HG03442 (cell line): ENCODE results near the gene OTOGL.

Experiments
- ATAC-seq: cut with Tn5 transposase; IDR thresholded peaks from one replicate; pipeline ENCODE4 v1.9.1; 2021; ENCODE audit warnings: mild to moderate bottlenecking, moderate library complexity; ENCODE audit not compliant: unreplicated experiment

The OTOGL gene, protein sequence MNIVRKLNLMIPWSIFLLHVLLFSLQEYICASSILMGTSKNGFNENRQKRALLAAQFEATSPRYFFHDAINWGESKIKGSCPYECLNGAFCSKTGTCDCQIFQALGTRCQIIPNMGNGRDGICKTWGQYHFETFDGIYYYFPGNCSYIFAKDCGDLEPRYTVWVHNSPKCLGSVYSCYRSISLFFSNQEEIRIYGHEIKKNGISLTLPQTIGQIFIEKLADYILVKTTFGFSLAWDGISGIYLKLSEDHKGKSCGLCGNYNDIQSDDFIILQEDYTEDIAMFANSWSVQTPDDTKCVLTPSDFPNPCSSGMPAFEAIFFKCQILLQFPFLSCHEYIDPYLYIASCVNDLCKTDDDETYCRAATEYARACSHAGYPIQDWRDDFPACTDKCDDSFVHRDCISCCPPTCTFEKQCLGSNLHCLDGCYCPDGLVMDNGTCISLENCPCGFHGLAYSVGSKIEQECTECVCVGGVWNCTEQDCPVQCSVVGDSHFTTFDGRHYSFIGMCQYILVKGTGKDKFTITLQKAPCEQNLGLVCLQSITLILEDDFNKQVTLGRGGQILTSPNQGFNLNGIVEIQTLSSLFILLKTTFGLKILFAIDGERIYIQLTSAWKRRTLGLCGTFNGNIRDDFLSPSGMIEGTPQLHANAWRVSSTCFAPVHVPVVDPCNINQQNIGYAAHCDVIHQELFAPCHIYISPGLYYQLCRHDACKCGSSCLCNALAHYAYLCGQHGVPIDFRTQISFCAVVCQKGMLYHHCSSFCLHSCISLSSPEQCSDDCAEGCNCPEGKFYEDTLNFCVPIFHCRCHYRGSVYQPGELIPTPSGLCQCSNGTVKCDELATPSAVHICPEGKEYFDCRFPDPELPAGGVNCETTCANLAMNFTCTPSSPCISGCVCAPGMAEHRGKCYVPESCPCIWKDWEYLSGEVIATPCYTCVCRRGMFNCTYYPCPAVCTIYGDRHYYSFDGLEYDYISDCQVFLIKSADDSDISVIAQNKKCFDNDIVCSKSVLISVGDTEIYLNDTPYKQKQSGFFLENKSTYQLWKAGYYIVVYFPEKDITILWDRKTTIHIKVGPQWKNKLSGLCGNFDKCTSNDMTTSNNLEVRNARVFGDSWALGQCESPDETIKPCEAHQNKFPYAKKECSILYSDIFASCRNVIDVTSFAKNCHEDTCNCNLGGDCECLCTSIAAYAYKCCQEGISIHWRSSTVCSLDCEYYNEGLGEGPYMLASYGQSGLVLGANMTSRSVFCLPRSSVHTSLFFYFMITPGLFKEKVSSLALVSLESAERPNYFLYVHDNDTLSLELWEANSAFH (N-terminal part only)

DNA sequence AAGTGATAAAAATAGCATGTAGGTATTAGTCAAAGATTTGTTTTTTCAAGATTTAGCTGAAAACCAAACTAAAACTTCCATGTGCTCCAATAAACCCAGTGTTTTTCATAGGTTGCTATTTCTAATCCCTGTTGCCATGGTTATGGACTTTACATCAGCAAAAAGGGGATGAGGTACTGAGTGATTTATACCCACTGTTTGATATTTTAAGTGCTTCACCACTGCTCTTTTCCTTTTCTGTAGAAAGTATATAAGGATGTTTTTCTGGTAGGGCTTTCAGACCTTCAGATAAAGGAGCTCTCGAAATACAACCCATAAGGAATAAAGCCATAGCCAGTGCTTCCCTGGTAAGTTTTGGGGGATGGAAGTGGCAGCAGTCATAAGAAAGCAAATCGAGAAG is at the start of gene OTOGL:
Gene OTOGL, plus strand, starts transcription at position 279 of the 400 bp plus-strand sequence. CDS start 109,895 bp downstream, outside the sequence.
- ATAC-seq = no peak

DNA sequence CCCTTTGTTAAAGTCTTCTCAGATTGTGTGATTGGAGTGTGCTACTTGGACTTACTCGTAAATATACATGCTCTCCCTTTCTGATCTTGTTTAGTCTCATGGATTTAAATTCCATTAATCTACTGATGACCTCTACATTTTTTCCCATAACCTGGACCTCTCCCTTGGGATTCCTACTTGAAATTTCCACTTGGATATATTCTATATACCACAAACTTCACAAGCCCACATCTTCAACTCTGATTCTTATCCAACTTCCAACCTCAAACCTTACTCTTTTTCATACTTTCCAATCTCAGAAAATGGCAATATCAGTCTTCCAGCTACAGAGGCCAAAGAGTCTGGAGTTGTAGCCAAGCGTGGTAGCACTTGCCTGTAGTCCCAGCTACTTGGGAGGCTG is 49.1 kb upstream of the OTOGL start:
- no peak for ATAC-seq

DNA sequence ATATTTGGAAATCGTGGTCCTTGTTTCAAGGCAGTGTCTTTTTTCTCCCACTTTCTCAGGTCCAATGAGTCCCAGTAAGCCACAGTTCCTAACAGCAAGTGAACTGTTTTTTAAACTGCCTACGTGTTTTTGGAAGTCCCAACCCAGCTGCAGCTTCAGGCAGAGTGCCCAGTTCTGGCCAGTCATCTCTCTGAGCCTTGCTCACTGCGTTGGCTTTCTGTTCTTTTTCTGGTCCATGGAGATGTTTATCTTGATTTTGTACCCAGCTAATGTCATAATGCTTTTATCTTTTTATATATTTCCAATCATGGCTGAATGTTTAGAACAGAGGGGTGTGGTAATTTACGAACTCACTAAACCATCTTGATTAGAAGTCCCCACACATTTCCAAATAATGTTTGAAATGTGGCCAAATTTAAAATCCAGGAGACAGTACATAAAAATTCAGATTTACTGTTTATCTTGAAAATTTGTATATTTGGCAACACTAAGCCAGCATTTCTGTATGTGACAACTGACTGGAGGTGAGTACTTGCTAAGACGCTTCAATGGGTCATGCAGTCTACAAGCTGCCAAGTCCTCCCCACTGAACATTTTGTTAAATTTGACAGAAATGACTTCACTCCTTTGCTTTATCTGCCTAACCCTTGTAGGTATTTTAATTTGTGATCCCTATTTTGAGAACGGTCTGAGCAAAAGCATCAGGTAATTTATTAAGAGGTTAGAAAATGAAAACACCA is 46.1 kb upstream of the OTOGL start:
- no peak for ATAC-seq

DNA sequence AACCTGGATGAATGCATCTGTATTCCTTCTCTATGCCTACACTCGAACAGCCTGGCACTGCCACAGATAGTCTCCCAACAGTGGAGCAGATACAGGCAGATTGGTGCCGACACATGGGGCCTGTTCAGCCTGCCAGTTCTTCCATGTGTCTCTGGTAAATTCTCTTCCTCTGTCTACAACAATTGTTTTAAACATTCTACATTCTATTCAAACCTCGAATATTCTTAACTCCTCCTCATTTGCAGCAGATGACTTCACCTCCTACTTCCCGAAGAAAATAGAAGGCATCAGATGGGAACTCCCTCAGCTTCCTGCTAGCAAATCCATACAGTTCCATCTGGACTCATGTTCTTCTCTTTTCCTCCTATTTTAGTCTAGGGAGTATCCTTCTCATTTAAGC is 43.1 kb upstream of the OTOGL start:
- no peak for ATAC-seq

DNA sequence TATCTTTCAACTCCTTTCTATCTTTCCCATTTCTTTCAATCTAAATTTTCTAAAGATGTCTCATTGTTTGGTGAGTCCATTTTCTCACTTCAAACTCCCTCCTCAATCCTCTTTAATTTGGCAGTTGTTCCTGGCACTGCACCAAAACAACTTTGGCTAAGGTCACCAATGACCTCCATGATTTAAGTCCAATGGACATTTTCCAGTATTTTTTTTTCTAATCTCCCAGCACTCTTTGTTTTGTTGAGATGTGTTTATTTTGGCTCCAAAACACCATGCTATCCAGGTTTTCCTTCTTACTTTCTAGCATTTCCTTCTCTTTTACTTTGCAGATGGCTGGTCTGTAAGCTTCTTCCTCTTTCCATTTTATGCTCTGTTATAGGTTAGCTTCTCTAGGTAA is 42.5 kb upstream of the OTOGL start:
- ATAC-seq = no peak

DNA sequence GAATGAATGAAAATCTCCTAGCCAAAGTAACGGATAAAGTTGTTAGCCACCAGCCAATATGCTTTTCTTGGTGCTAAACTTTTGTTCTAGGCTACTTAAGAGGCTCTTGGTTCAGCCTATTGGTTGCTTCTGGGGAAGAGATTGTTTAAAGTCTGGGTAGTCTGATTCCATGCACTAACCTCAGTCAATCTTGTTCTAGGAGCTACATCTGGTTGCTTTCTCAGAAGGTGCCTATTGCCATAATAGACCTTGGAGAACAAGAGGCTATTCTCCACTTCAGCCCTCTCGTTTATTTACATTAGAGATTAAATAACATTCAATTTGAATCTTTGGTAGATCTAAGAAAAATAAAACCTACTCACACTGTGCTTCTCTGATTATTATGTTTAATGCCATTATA is 40.8 kb upstream of the OTOGL start:
- ATAC-seq = no peak

DNA sequence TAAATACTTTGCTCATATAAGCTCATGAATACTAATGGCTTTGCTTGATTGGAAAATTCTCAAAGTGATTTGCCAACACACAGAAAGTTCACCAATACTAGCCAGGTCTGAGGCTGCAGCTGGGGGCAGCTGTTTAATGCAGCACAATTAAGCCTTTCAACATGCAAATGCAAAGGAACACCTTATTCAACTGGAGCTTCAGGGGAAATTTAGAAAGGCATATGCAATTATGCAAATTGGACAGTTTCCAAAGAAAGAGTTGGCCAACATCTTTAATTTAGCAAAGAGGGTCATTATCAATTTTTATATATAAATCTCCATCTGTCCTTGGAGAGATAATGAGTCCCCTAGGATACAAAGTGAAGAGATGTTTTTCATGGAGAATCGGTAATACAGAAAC is 40.2 kb upstream of the OTOGL start:
- ATAC-seq = no peak

DNA sequence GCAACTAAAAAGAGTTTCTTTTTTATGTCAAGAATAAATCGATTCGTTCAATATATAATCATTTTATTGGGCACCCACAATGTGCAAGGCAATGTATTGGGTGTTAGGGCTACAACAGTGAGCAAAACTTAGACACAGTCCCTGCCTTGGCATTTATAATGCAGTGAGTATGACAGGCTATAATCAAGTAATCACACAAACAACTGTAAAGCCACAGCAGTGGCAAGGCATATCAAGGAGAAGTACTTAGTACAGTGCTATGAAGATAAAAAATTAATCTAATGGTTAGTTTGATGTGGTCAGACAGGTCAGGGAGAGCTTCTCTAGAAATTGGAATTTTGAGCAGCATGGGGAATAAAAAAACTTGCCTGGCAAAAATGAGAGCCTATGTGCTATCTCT is 39.5 kb upstream of the OTOGL start:
- no peak for ATAC-seq

DNA sequence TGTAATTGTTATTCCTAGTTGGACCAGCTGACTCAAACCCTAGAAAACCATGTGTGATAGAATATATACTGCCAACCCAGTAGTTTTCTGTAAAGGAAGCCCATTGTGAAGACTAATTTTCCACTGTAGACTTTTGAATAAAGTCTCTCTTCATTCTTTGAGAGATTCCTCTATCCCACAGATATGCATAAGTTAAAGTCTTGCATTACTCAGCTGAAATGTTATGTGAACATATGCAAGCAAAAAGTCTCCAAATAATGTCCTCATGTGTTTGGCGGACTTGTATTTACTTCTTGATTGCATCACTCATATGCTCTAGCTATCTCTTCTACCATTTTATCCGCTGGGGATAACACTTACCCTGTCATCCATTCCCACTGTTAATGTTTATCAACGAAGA is 35.1 kb upstream of the OTOGL start:
- ATAC-seq = no peak

DNA sequence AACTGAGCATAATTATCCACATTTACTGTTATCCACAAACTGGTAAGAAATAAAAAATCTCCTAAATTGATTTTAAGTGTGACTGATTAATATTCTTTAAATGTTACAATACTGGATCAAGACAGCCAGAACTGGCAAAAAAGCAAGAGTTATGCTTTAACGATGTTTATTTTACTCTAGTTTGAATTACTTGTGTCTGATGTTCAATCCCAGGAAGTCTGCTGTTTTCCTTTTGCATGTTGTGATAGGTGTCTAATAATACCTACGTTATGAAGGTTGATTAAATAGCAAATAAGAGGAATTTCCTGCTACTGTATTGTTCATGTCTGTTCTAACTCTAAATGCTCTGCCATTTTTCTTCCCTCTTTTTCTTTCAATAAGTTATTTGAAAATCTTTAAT is 34.4 kb upstream of the OTOGL start:
- no peak for ATAC-seq

DNA sequence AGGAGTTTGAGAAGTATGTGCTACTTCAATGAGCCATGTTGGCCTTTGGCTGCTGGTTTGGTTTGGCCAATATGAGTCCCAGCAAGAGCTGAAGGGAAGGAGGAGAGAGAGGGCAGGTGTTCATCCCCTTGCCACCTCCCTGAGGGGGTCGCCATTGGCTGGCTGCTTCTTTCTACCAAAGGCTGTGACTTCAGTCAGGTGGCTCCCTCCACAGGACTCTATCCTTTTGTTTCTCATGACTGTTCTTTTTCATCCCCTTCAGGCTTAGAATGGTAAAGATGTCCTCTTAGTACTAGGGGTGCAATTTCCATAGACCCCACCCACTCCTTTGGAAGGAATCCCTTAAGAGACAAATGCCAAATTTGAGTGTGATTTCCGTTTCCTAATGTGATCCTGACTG is 31.2 kb upstream of the OTOGL start:
- no peak for ATAC-seq

DNA sequence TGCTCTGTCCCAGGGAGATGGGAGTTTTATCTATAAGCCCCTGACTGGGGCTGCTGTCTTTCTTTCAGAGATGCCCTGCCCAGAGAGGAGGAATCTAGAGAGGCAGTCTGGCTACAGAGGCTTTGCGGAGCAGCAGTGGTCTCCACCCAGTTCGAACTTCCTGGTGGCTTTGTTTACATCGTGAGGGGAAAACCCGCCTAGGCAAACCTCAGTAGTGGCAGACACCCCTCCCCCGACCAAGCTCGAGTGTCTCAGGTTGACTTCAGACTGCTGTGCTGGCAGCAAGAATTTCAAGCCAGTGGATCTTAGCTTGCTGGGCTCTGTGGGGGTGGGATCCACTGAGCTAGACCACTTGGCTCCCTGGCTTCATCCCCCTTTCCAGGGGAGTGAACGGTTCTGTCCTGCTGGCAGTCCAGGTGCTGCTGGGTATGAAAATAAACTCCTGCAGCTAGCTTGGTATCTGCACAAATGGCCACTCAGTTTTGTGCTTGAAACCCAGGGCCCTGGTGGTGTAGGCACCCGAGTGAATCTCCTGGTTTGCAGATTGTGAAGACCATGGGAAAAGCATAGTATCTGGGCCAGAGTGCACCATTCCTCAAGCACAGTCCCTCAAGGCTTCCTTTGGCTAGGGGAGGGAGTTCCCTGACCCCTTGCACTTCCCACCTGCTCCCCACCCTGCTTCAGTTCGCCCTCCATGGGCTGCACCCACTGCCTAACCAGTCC is 15.3 kb upstream of the OTOGL start:
- peak; percentile 87 for ATAC-seq

DNA sequence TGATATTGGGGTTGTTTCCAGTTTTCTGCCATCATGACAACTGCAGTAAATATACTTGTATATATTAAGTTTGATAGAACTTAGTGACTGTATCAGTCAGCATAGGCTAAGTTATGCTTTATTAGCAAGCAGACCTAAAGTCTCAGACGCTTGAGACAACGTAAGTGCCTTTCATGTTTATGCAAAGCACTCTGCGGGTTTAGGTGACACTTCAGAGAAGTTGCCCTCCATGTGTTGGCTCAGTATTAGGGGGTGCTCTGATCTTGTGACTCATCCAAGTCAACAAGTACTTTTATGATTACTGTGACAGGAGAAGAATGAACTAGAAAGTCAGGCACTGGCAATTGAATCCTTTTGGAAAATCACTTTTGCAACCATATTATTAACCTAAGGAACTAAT is 13.3 kb upstream of the OTOGL start:
- no peak for ATAC-seq

DNA sequence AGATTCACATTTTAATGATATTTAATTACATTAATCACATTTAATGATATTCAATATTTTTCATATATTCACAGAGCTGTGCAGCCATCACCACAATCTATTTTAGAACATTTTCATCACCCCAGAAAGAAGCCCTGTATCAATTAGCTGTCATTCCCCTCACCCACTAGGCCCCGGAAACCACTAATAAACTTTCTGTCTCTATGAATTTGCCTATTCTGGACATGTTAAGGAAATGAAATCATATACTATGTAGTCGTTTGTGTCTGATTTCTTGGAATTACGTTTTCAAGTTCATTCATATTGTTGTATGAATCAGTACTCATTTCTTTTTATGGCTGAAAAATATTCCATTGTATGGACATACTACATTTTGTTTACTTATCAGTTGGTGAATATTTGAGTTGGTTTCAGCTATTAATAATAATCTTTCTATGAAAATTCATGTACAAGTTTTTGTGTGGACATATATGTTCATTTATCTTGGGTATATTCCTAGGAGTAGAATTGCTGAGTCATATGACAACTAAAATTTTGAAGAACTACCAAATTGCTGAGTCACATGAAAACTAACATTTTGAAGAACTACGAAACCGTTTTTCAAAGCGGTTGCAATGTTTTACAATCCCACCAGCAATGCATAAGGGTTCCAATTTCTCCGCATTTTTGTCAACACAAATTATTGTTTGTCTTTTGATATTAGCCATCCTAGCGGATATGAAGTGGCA is 11.7 kb upstream of the OTOGL start:
- peak; percentile 41 for ATAC-seq

DNA sequence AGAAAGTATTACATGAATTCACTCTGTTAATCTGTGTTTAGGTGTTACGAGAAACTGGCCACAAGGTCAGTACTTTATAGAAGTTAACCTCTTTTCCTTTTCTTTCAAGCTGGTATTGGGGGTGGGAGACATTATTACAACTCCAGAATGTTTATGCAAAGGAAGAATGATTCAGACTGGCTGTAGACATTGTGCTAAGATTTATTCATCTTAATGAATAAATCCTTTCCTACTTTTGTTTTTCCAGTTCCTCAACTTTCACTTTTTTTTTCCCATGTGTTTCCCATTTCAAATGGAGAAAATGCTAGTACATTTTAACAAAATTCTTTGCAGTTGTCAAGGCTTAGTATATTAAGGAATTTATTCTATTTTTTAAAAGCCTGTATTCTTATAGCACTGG is 1.3 kb downstream of the OTOGL start:
- ATAC-seq = no peak

DNA sequence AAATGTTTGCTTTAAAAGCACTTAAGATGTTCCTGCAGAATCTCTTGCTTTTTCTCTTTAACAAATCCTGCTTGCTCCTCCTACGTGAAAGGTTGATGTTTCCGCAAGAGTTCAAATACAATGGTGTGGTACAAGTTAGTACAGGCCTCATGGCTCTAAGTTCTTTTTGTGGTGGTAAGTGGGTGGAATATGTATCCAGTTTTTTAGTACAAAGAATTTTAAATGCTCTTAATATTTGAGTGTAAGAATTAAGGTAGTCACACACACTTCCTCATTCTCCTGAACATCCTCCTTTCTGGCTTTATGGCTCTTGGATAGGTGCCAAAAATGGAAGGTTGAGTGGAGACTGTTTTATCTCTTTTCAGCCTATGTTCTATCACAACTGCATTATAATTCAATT is 1.8 kb downstream of the OTOGL start:
- no peak for ATAC-seq

DNA sequence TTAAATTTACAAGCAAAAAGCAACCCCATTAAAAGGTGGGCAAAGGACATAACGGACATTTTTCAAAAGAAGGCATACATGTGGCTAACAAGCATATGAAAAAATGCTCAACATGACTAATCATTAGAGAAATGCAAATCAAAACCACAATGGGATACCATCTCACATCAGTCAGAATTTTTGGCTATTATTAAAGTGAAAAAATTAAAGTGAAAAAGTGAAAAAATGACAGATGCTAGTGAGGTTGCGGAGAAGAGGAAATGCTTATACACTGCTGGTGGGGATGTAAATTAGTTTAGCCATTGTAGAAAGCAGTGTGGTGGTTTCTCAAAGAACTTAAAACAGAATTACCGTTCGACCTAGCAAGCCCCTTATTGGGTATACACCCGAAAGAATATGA is 7.9 kb downstream of the OTOGL start:
- no peak for ATAC-seq

DNA sequence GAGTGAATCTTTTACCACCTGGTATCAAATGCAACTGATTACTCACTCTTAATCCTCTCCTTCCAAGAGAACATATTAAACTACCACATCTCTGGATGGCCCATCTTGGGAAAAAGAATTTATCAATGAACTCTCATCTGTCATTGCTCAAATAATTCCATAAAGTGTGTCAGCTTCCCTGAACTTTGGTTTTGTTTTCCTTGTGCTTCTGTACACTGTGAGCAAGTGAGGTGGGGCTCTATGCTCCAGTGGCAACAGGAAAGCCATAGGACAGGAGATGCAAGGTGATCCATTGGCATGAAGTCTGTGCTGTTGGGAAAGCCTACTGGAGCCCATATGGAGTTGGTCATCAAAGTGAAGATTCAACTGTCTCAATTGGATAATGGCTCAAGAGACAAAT is 17.4 kb downstream of the OTOGL start:
- ATAC-seq = no peak
